ENCODE measurements around the gene ZNF282.

Gene ZNF282

GRCh38 chr7:149194799-149195179, 557 bp upstream of the ZNF282 start:
- no peak for DNase-seq

- peak; percentile 6 for DNase-seq
Observed at GRCh38 chr7:149196151-149196704, 882 bp downstream of the ZNF282 start.

GRCh38 chr7:149196705-149197171, 1.4 kb downstream of the ZNF282 start:
- DNase-seq, result no peak

- DNase-seq, result no peak
Observed at GRCh38 chr7:149197675-149198074, 2.3 kb downstream of the ZNF282 start.

- DNase-seq, result no peak
Observed at GRCh38 chr7:149198161-149198816, 2.9 kb downstream of the ZNF282 start.

- DNase-seq, result no peak
Observed at GRCh38 chr7:149199234-149199995, 4.1 kb downstream of the ZNF282 start.

- DNase-seq, result no peak
Observed at GRCh38 chr7:149202831-149203231, 7.5 kb downstream of the ZNF282 start.

GRCh38 chr7:149205690-149206381, 10.5 kb downstream of the ZNF282 start:
- no peak for DNase-seq

- no peak for DNase-seq
Observed at GRCh38 chr7:149207324-149208035, 12.1 kb downstream of the ZNF282 start.

- peak; percentile 66 for DNase-seq
Observed at GRCh38 chr7:149209518-149210269, 14.3 kb downstream of the ZNF282 start.

GRCh38 chr7:149210551-149210950, 15.2 kb downstream of the ZNF282 start:
- DNase-seq, result no peak

- no peak for DNase-seq
Observed at GRCh38 chr7:149214020-149214720, 18.8 kb downstream of the ZNF282 start.

- no peak for DNase-seq
Observed at GRCh38 chr7:149216402-149216801, 21.1 kb downstream of the ZNF282 start.

GRCh38 chr7:149217570-149217969, 22.2 kb downstream of the ZNF282 start:
- DNase-seq, result no peak

GRCh38 chr7:149218469-149219420, 23.4 kb downstream of the ZNF282 start:
- no peak for DNase-seq

- DNase-seq, result no peak
Observed at GRCh38 chr7:149220534-149220933, 25.2 kb downstream of the ZNF282 start.

GRCh38 chr7:149223176-149223575, 27.8 kb downstream of the ZNF282 start:
- DNase-seq, result no peak

- DNase-seq, result no peak
Observed at GRCh38 chr7:149223761-149224160, 28.4 kb downstream of the ZNF282 start.

- DNase-seq, result no peak
Observed at GRCh38 chr7:149224352-149224751, 29.0 kb downstream of the ZNF282 start.

GRCh38 chr7:149225106-149225505, 29.8 kb downstream of the ZNF282 start:
- no peak for DNase-seq

Measured in CD4-positive, alpha-beta T cell treated with Interleukin-17A for 4 hours (primary cell).